MCF 10A (cell line): ENCODE results near the gene KMT2C. TPM values are rescaled to one million over a fixed set of nuclear protein-coding genes. Genes with fewer than 3 reads are reported as not detected.

Source experiments
- BruUV-seq: library from RNA; stranded (reverse); fragments of 400-500 nt; replicated peaks from 2 replicates; lab custom pipeline; 2021; lab: Mats Ljungman, UMichigan
- CTCF ChIA-PET: fragments of 300-600 bp; sonication (Branson Sonifier 250); formaldehyde crosslinking; extraction: SDS; loops from one replicate; lab custom pipeline; 2021; ENCODE audit warnings: antibody characterized with exemption, inconsistent platforms; lab: Yijun Ruan, JAX
- POLR2A ChIA-PET: fragments of 300-600, 350-650 bp; sonication (Branson Sonifier 250); formaldehyde crosslinking; extraction: SDS; loops from one replicate; lab custom pipeline; 2020; ENCODE audit warnings: antibody characterized with exemption, inconsistent platforms; lab: Yijun Ruan, JAX
- DNase-seq: peaks from one replicate; pipeline ENCODE4 v3.0.0-alpha.2; 2018; ENCODE audit not compliant: unreplicated experiment
- H3K27ac Mint-ChIP-seq: one replicate; pipeline ENCODE4 v1.8.0; 2022; ENCODE audit warnings: mild to moderate bottlenecking, low read depth, mixed read lengths; ENCODE audit not compliant: unreplicated experiment
- H3K27me3 Mint-ChIP-seq: one replicate; pipeline ENCODE4 v1.8.0; 2022; ENCODE audit warnings: mixed read lengths; ENCODE audit not compliant: insufficient read depth, unreplicated experiment
- H3K36me3 Mint-ChIP-seq: one replicate; pipeline ENCODE4 v1.8.0; 2022; ENCODE audit warnings: mild to moderate bottlenecking, moderate library complexity, mixed read lengths; ENCODE audit not compliant: insufficient read depth, unreplicated experiment
- H3K4me1 Mint-ChIP-seq: one replicate; pipeline ENCODE4 v1.8.0; 2022; ENCODE audit warnings: mixed read lengths; ENCODE audit not compliant: insufficient read depth, unreplicated experiment
- H3K4me3 Mint-ChIP-seq: one replicate; pipeline ENCODE4 v1.8.0; 2022; ENCODE audit warnings: mild to moderate bottlenecking, moderate library complexity, mixed read lengths; ENCODE audit not compliant: unreplicated experiment
- H3K9me3 Mint-ChIP-seq: one replicate; pipeline ENCODE4 v1.8.0; 2022; ENCODE audit warnings: mixed read lengths; ENCODE audit not compliant: unreplicated experiment
- CTCF ChIP-seq: fragments of 200-600 bp; IDR thresholded peaks from one replicate; pipeline ENCODE4 v1.8.0; 2022; ENCODE audit warnings: antibody characterized with exemption, mild to moderate bottlenecking; ENCODE audit not compliant: unreplicated experiment
- intact Hi-C: fragments of 100-400 bp; cut with micrococcal nuclease; formaldehyde crosslinking; loops from 2 replicates; pipeline ENCODE4 v1.14.1; 2022
- total RNA-seq: library from RNA; stranded (reverse); gene quantifications from 2 replicates; pipeline ENCODE4 v1.2.3, GENCODE V29; 2022

The KMT2C gene
- total RNA-seq, 1 experiment from 2014 or later: 54.6 TPM

DNA sequence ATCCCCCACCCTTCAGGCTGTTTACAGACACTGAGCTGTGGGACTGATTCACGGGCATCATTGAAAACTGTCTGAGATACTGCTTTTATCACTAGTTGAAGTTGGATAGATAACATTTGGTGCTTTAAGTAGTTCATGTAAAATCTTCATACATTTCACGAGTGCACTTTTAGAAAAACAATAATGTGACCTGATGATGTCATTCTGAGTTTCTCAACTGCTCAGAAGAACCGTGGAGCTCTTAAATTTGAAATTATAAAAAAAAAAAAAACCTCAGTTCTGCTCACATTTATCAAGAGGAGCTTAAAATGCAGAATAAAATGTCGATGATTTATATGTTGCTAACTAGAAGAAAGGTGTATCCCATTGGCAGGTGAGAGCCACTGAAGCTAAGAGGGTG, 328.8 kb downstream of the KMT2C start:
- no TSS peak for BruUV-seq
- Mint-ChIP-seq H3K27me3 (no peaks in the 10 kb centered on the region), H3K27ac (no peak overlapping the region), H3K4me1 (no peaks in the 10 kb centered on the region), H3K36me3 (peaks cover 49% of the 10 kb centered on the region), H3K4me3 (no peak overlapping the region), H3K9me3 (no peaks in the 10 kb centered on the region)
- DNase-seq: no peak
- CTCF ChIA-PET: interaction anchor here (1.0 kb wide), 1 partner anchor 29 kb away, joined by 4 read pairs; no protein-coding TSS in a partner anchor
- POLR2A ChIA-PET: interaction anchor here (0.7 to 1.3 kb wide), 3 partner anchors 8 to 17 kb away, joined by 3 read pairs; no protein-coding TSS in a partner anchor
- intact Hi-C loops: no loop called here
- TF ChIP-seq CTCF: no peak

- BruUV-seq: no TSS peak
- POLR2A ChIA-PET: no interaction called here
- CTCF ChIA-PET: no interaction called here
- Mint-ChIP-seq H3K27me3 (no peaks in the 10 kb centered on the region), H3K36me3 (peaks cover 65% of the 10 kb centered on the region), H3K9me3 (no peaks in the 10 kb centered on the region), H3K4me1 (no peaks in the 10 kb centered on the region), H3K4me3 (no peak overlapping the region), H3K27ac (no peak overlapping the region)
- TF ChIP-seq CTCF: no peak
- intact Hi-C loops: no loop called here
- DNase-seq: no peak
Measured at GRCh38 chr7:152105205-152105604, 330.6 kb downstream of the KMT2C start.

DNA sequence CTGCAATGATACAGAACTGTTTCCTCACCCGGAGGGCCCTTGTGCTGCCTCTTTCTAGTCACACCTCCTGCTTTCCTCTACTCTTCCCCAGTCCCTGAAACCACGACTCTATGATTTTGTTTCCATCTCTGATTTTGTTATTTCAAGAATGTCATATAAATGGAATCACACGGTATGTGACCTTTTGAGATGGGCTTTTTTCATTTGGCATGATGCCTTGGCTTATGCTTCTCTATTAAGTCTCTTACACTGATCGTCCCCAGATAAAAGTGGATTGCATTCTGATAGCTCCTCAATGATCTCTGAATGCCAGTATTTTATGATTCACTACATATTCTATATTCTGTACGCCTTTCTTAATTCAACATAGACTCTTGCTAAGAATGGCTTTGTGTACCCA, 332.1 kb downstream of the KMT2C start:
- Mint-ChIP-seq H3K36me3 (peaks cover 69% of the 10 kb centered on the region), H3K27me3 (no peaks in the 10 kb centered on the region), H3K4me1 (no peaks in the 10 kb centered on the region), H3K27ac (no peak overlapping the region), H3K9me3 (no peaks in the 10 kb centered on the region), H3K4me3 (no peak overlapping the region)
- ChIA-PET POLR2A (interaction anchor here (0.8 kb wide), 1 partner anchor 14 kb away, joined by 3 read pairs; no protein-coding TSS in a partner anchor), CTCF (interaction anchor here (0.6 to 0.7 kb wide), 2 partner anchors 28 to 80 kb away, joined by 3 to 4 read pairs; no protein-coding TSS in a partner anchor)
- DNase-seq: no peak
- no peak for TF ChIP-seq CTCF
- BruUV-seq: no TSS peak
- intact Hi-C loops: no loop called here

GRCh38 chr7:152103066-152103465, 332.7 kb downstream of the KMT2C start:
- DNase-seq: no peak
- H3K9me3 Mint-ChIP-seq: no peaks in the 10 kb centered on the region
- H3K27ac Mint-ChIP-seq: no peak overlapping the region
- intact Hi-C loops: no loop called here
- H3K36me3 Mint-ChIP-seq: peaks cover 68% of the 10 kb centered on the region
- POLR2A ChIA-PET: no interaction called here
- no peaks in the 10 kb centered on the region for H3K27me3 Mint-ChIP-seq
- no peak for TF ChIP-seq CTCF
- no peak overlapping the region for H3K4me3 Mint-ChIP-seq
- CTCF ChIA-PET: no interaction called here
- H3K4me1 Mint-ChIP-seq: no peaks in the 10 kb centered on the region
- BruUV-seq: no TSS peak
